Activated B cell treated with CpG ODN at 0.5 μM for 24 hours (primary cell): Measurements from ENCODE around the gene COPZ1. TPM values are rescaled to one million over a fixed set of nuclear protein-coding genes. Genes with fewer than 3 reads are reported as not detected.
"Not testable (repeated sequence)": the region's sequence is repeated elsewhere in the genome, so short reads cannot be mapped to it uniquely, and the experiment has no call there.

Experiments
- ATAC-seq: fragments of 200-7000 bp; cut with Tn5 transposase; one replicate; pipeline ENCODE4 v1.10.0; 2021; ENCODE audit warnings: low read depth, mild to moderate bottlenecking, moderate library complexity
- CTCF ChIA-PET: fragments of 350-600 bp; sonication (Branson Sonifier 250); formaldehyde crosslinking; loops from one replicate; lab custom pipeline; 2021; ENCODE audit warnings: antibody characterized with exemption; lab: Charles Lee
- POLR2A ChIA-PET: fragments of 350-600 bp; sonication (Branson Sonifier 250); formaldehyde crosslinking; loops from one replicate; lab custom pipeline; 2021; ENCODE audit warnings: antibody characterized with exemption; lab: Charles Lee
- DNase-seq: peaks from one replicate; pipeline ENCODE4 v3.0.0; 2022
- H3K27ac Mint-ChIP-seq: one replicate; pipeline ENCODE4 v1.8.0; 2020; ENCODE audit warnings: mixed read lengths
- H3K27me3 Mint-ChIP-seq: one replicate; pipeline ENCODE4 v1.8.0; 2021; ENCODE audit warnings: mixed read lengths
- H3K36me3 Mint-ChIP-seq: one replicate; pipeline ENCODE4 v1.8.0; 2021; ENCODE audit warnings: low read depth, mixed read lengths
- H3K4me1 Mint-ChIP-seq: one replicate; pipeline ENCODE4 v1.8.0; 2021; ENCODE audit warnings: mixed read lengths
- H3K4me3 Mint-ChIP-seq: one replicate; pipeline ENCODE4 v1.8.0; 2020; ENCODE audit warnings: mild to moderate bottlenecking, mixed read lengths
- H3K9me3 Mint-ChIP-seq: one replicate; pipeline ENCODE4 v1.8.0; 2020; ENCODE audit warnings: mixed read lengths
- CTCF ChIP-seq: fragments of 200-600 bp; IDR thresholded peaks from one replicate; pipeline ENCODE4 v1.8.0; 2022; ENCODE audit warnings: antibody characterized with exemption, mild to moderate bottlenecking
- intact Hi-C: fragments of 100-400 bp; cut with micrococcal nuclease; formaldehyde crosslinking; loops from one replicate; pipeline ENCODE4 v1.15.1; 2024
- total RNA-seq: library from RNA; stranded (reverse); gene quantifications from 2 replicates; pipeline ENCODE4 v1.2.3, GENCODE V29; 2022

COPZ1 gene
- total RNA-seq, 1 donor from 2014 or later = 120 TPM

GRCh38 chr12:54351341-54351740, 26.4 kb downstream of the COPZ1 start:
- intact Hi-C loops = no loop called here
- no peak for TF ChIP-seq CTCF
- Mint-ChIP-seq H3K4me3 (no peak overlapping the region), H3K27me3 (no peaks in the 10 kb centered on the region), H3K36me3 (peaks cover 53% of the 10 kb centered on the region), H3K9me3 (no peaks in the 10 kb centered on the region), H3K4me1 (peaks cover 9% of the 10 kb centered on the region), H3K27ac (no peak overlapping the region)
- no peak for ATAC-seq
- POLR2A ChIA-PET = no interaction called here
- CTCF ChIA-PET = interaction anchor here (0.7 kb wide), 1 partner anchor 88 kb away, joined by 3 read pairs; no protein-coding TSS in a partner anchor
- DNase-seq = no peak

GRCh38 chr12:54352022-54352531, 27.1 kb downstream of the COPZ1 start:
- Mint-ChIP-seq H3K4me3 (no peak overlapping the region), H3K36me3 (peaks cover 46% of the 10 kb centered on the region), H3K9me3 (no peaks in the 10 kb centered on the region), H3K4me1 (peaks cover 9% of the 10 kb centered on the region), H3K27ac (no peak overlapping the region), H3K27me3 (no peaks in the 10 kb centered on the region)
- POLR2A ChIA-PET = interaction anchor here (1.1 kb wide), 1 partner anchor 72 kb away, joined by 3 read pairs; the partner anchor contains the start of gene HNRNPA1
- CTCF ChIA-PET = interaction anchor here (0.8 to 2.1 kb wide), 3 partner anchors 16 to 61 kb away, joined by 3 to 7 read pairs (median 3); no protein-coding TSS in a partner anchor
- ATAC-seq = peak; percentile 28
- DNase-seq = no peak
- TF ChIP-seq CTCF = no peak
- intact Hi-C loops = no loop called here

GRCh38 chr12:54352891-54353874, 28.3 kb downstream of the COPZ1 start:
- intact Hi-C loops = no loop called here
- DNase-seq (no peak), ATAC-seq (no peak)
- no peak overlapping the region for H3K27ac Mint-ChIP-seq
- TF ChIP-seq CTCF = no peak
- H3K27me3 Mint-ChIP-seq = no peaks in the 10 kb centered on the region
- H3K36me3 Mint-ChIP-seq = peaks cover 36% of the 10 kb centered on the region
- no peaks in the 10 kb centered on the region for H3K9me3 Mint-ChIP-seq
- ChIA-PET CTCF (interaction anchor here (0.6 to 2.1 kb wide), 3 partner anchors 17 to 1755 kb away, joined by 3 to 7 read pairs (median 3); no protein-coding TSS in a partner anchor), POLR2A (interaction anchor here (1.1 kb wide), 1 partner anchor 73 kb away, joined by 3 read pairs; the partner anchor contains the start of gene HNRNPA1)
- no peak overlapping the region for H3K4me3 Mint-ChIP-seq
- peaks cover 9% of the 10 kb centered on the region for H3K4me1 Mint-ChIP-seq

- H3K36me3 Mint-ChIP-seq = peaks cover 27% of the 10 kb centered on the region
- H3K27me3 Mint-ChIP-seq, H3K9me3 Mint-ChIP-seq, CTCF ChIA-PET, DNase-seq, H3K4me3 Mint-ChIP-seq, intact Hi-C loops, H3K4me1 Mint-ChIP-seq, H3K27ac Mint-ChIP-seq, ATAC-seq: not testable (repeated sequence)
- POLR2A ChIA-PET = interaction anchor here (0.6 to 0.7 kb wide), 2 partner anchors 74 to 1275 kb away, joined by 3 to 7 read pairs; partner anchors contain the start of genes CBX5 and SPRYD3
Observed at GRCh38 chr12:54354271-54354670, 29.3 kb downstream of the COPZ1 start.

- ChIA-PET POLR2A (interaction anchor here (1.2 kb wide), 1 partner anchor 75 kb away, joined by 3 read pairs; the partner anchor contains the start of gene HNRNPA1), CTCF (no interaction called here)
- intact Hi-C loops = no loop called here
- Mint-ChIP-seq H3K9me3 (no peaks in the 10 kb centered on the region), H3K36me3 (peaks cover 17% of the 10 kb centered on the region), H3K27me3 (no peaks in the 10 kb centered on the region), H3K27ac (no peak overlapping the region), H3K4me3 (no peak overlapping the region), H3K4me1 (peaks cover 11% of the 10 kb centered on the region)
- ATAC-seq (no peak), DNase-seq (no peak)
- TF ChIP-seq CTCF = no peak
Observed at GRCh38 chr12:54355104-54355815, 30.3 kb downstream of the COPZ1 start.
